ENCODE data around the gene PTPRQ. TPM values are rescaled to one million over a fixed set of nuclear protein-coding genes. Genes with fewer than 3 reads are reported as not detected.

The PTPRQ gene
- total RNA-seq, result 0.06 and 0.10 TPM in 2 replicates

GRCh38 chr12:80443974-80444666 is at the start of gene PTPRQ:
PTPRQ (plus strand) TSS chr12:80444235; CDS start chr12:80444346, 111 bp downstream.

GRCh38 chr12:80707126-80707829 is 263.2 kb downstream of the PTPRQ start, which contains the start of gene MYF6:
MYF6 (plus strand) TSS chr12:80707634; CDS start chr12:80707720, 86 bp downstream.

GRCh38 chr12:80716696-80717469 is 272.8 kb downstream of the PTPRQ start, which contains the start of gene MYF5:
MYF5 (plus strand) TSS chr12:80716912; CDS start chr12:80717064, 152 bp downstream.

